ENCODE data around the gene CREBBP.

The CREBBP gene

GRCh38 chr16:3739636-3740035 is 140.9 kb downstream of the CREBBP start:
- no peaks in the 10 kb centered on the region for H3K9me3 ChIP-seq (ENCODE audit: control extremely low read depth in 1 of 5, control insufficient read depth in 4 of 5, insufficient read depth in 2 of 5, low read depth in 1 of 5, low read length in 4 of 5)
- no peak overlapping the region for H3K27ac ChIP-seq (ENCODE audit: insufficient read depth in 1 of 2, low read depth in 1 of 2, low read length in 2 of 2, poor library complexity in 1 of 2, severe bottlenecking in 2 of 2)
- DNase-seq, result no peak
- ChIA-PET POLR2A (no interaction called here), CTCF (no interaction called here)
- no peaks in the 10 kb centered on the region for H3K27me3 ChIP-seq (replicated peaks in 2 of 5; ENCODE audit: control insufficient read depth in 4 of 5, insufficient read depth in 5 of 5, low read length in 4 of 5)
- H3K36me3 ChIP-seq (ENCODE audit: control insufficient read depth in 4 of 4, insufficient read depth in 4 of 4, low read length in 3 of 4), result peaks cover 19 to 85% (median 65%) of the 10 kb centered on the region in 4 experiments
- H3K4me3 ChIP-seq (ENCODE audit: control insufficient read depth in 1 of 7, extremely low read depth in 1 of 7, insufficient read depth in 4 of 7, low read depth in 2 of 7, low read length in 6 of 7), result no peak overlapping the region
- WGBS (ENCODE audit: insufficient coverage), result 99% methylated on average over 9 of the region's 9 CpGs
- H3K4me1 ChIP-seq (ENCODE audit: control extremely low read depth in 1 of 4, control insufficient read depth in 4 of 4, insufficient read depth in 4 of 4, low read length in 3 of 4), result no peaks in the 10 kb centered on the region

DNA sequence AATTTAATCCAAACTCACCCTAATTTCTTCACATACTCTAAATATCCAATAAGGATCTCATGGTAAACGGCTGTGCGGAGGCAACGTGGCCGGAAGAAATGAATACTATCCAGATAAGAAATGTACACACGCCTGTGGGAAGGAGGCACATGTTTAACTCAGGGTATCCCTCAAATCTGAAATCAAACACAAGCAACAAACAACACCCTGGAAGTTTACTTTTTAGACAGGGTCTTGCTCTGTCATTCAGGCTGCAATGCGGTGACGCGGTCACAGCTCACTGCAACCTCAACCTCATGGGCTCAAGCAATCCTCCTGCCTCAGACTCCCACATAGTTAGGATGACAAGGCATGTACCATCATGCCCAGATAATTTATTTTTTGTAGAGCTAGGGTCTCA is 142.0 kb downstream of the CREBBP start:
- WGBS (ENCODE audit: insufficient coverage), result 100% methylated on average over 8 of the region's 8 CpGs
- H3K27ac ChIP-seq (ENCODE audit: insufficient read depth in 1 of 2, low read depth in 1 of 2, low read length in 2 of 2, poor library complexity in 1 of 2, severe bottlenecking in 2 of 2), result no peak overlapping the region
- peaks cover 19 to 86% (median 69%) of the 10 kb centered on the region in 4 experiments for H3K36me3 ChIP-seq (ENCODE audit: control insufficient read depth in 4 of 4, insufficient read depth in 4 of 4, low read length in 3 of 4)
- no peaks in the 10 kb centered on the region for H3K9me3 ChIP-seq (ENCODE audit: control extremely low read depth in 1 of 5, control insufficient read depth in 4 of 5, insufficient read depth in 2 of 5, low read depth in 1 of 5, low read length in 4 of 5)
- no peak overlapping the region for H3K4me3 ChIP-seq (ENCODE audit: control insufficient read depth in 1 of 7, extremely low read depth in 1 of 7, insufficient read depth in 4 of 7, low read depth in 2 of 7, low read length in 6 of 7)
- no peaks in the 10 kb centered on the region for H3K27me3 ChIP-seq (replicated peaks in 2 of 5; ENCODE audit: control insufficient read depth in 4 of 5, insufficient read depth in 5 of 5, low read length in 4 of 5)
- no peaks in the 10 kb centered on the region for H3K4me1 ChIP-seq (ENCODE audit: control extremely low read depth in 1 of 4, control insufficient read depth in 4 of 4, insufficient read depth in 4 of 4, low read length in 3 of 4)
- CTCF ChIA-PET, result no interaction called here
- DNase-seq, result no peak
- POLR2A ChIA-PET, result interaction anchor here (0.6 kb wide), 1 partner anchor 50 kb away, joined by 4 read pairs; no protein-coding TSS in a partner anchor

GRCh38 chr16:3738128-3738527 is 142.4 kb downstream of the CREBBP start:
- peaks cover 16 to 85% (median 67%) of the 10 kb centered on the region in 4 experiments for H3K36me3 ChIP-seq (ENCODE audit: control insufficient read depth in 4 of 4, insufficient read depth in 4 of 4, low read length in 3 of 4)
- ChIA-PET CTCF (no interaction called here), POLR2A (interaction anchor here (0.6 kb wide), 1 partner anchor 49 kb away, joined by 4 read pairs; no protein-coding TSS in a partner anchor)
- WGBS (ENCODE audit: insufficient coverage), result 100% methylated on average over 1 of the region's 5 CpGs
- no peaks in the 10 kb centered on the region for H3K9me3 ChIP-seq (ENCODE audit: control extremely low read depth in 1 of 5, control insufficient read depth in 4 of 5, insufficient read depth in 2 of 5, low read depth in 1 of 5, low read length in 4 of 5)
- H3K4me1 ChIP-seq (ENCODE audit: control extremely low read depth in 1 of 4, control insufficient read depth in 4 of 4, insufficient read depth in 4 of 4, low read length in 3 of 4), result no peaks in the 10 kb centered on the region
- no peaks in the 10 kb centered on the region for H3K27me3 ChIP-seq (replicated peaks in 2 of 5; ENCODE audit: control insufficient read depth in 4 of 5, insufficient read depth in 5 of 5, low read length in 4 of 5)
- no peak overlapping the region for H3K4me3 ChIP-seq (ENCODE audit: control insufficient read depth in 1 of 7, extremely low read depth in 1 of 7, insufficient read depth in 4 of 7, low read depth in 2 of 7, low read length in 6 of 7)
- DNase-seq, result no peak
- H3K27ac ChIP-seq (ENCODE audit: insufficient read depth in 1 of 2, low read depth in 1 of 2, low read length in 2 of 2, poor library complexity in 1 of 2, severe bottlenecking in 2 of 2), result no peak overlapping the region

DNA sequence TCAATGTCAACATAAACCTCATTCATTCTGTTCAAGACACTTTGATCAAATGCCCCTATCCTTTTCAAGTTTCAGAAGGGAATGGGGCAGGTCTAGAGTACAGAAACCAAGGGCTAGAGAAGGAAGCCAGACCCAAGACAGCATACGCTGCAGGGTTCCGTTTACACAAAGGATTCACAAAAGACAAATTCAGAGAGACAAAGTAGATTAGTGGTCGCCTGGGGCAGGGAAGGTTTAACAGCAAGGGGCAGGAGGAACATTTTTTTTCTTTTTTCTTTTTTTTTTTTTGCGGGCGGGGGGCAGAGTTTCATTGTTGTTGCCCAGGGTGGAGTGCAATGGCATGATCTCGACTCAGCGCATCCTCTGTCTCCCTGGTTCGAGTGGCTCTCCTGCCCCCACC is 143.3 kb downstream of the CREBBP start:
- no peaks in the 10 kb centered on the region for H3K9me3 ChIP-seq (ENCODE audit: control extremely low read depth in 1 of 5, control insufficient read depth in 4 of 5, insufficient read depth in 2 of 5, low read depth in 1 of 5, low read length in 4 of 5)
- POLR2A ChIA-PET, result no interaction called here
- H3K27ac ChIP-seq (ENCODE audit: insufficient read depth in 1 of 2, low read depth in 1 of 2, low read length in 2 of 2, poor library complexity in 1 of 2, severe bottlenecking in 2 of 2), result no peak overlapping the region

DNA sequence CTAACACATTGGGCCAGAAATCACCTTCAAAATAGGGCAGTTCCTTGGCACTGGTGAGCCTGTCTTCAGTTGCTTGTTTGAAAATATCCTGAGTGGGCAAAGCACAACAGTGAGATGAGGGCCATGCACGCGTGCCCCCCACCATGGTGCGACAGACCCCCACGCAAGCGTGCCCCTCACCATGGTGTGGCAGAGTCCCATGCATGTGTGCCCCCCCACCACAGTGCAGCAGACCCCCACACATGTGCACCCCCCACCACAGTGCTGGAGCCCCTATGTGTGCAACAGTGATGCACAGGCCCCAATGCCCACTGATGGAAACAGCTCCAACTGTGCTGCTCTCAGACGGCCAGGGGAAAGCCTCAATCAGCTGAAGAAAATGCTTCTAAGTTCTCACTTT is 144.4 kb downstream of the CREBBP start:
- DNase-seq, result no peak
- H3K36me3 ChIP-seq (ENCODE audit: control insufficient read depth in 4 of 4, insufficient read depth in 4 of 4, low read length in 3 of 4), result peaks cover 14 to 82% (median 63%) of the 10 kb centered on the region in 4 experiments
- WGBS (ENCODE audit: insufficient coverage), result 100% methylated on average over 1 of the region's 6 CpGs
- H3K27me3 ChIP-seq (replicated peaks in 2 of 5; ENCODE audit: control insufficient read depth in 4 of 5, insufficient read depth in 5 of 5, low read length in 4 of 5), result no peaks in the 10 kb centered on the region
- POLR2A ChIA-PET, result no interaction called here
- no peaks in the 10 kb centered on the region for H3K4me1 ChIP-seq (ENCODE audit: control extremely low read depth in 1 of 4, control insufficient read depth in 4 of 4, insufficient read depth in 4 of 4, low read length in 3 of 4)
- H3K9me3 ChIP-seq (ENCODE audit: control extremely low read depth in 1 of 5, control insufficient read depth in 4 of 5, insufficient read depth in 2 of 5, low read depth in 1 of 5, low read length in 4 of 5), result no peaks in the 10 kb centered on the region
- H3K27ac ChIP-seq (ENCODE audit: insufficient read depth in 1 of 2, low read depth in 1 of 2, low read length in 2 of 2, poor library complexity in 1 of 2, severe bottlenecking in 2 of 2), result no peak overlapping the region
- CTCF ChIA-PET, result interaction anchor here (1.0 kb wide), 1 partner anchor 45 kb away, joined by 4 read pairs; no protein-coding TSS in a partner anchor
- no peak overlapping the region for H3K4me3 ChIP-seq (ENCODE audit: control insufficient read depth in 1 of 7, extremely low read depth in 1 of 7, insufficient read depth in 4 of 7, low read depth in 2 of 7, low read length in 6 of 7)

More for the DNA sequence above, 143.3 kb downstream of the CREBBP start:
- Histone ChIP-seq H3K36me3 (ENCODE audit: control insufficient read depth in 4 of 4, insufficient read depth in 4 of 4, low read length in 3 of 4) (peaks cover 16 to 81% (median 62%) of the 10 kb centered on the region in 4 experiments), H3K4me3 (ENCODE audit: control insufficient read depth in 1 of 7, extremely low read depth in 1 of 7, insufficient read depth in 4 of 7, low read depth in 2 of 7, low read length in 6 of 7) (no peak overlapping the region), H3K27me3 (replicated peaks in 2 of 5; ENCODE audit: control insufficient read depth in 4 of 5, insufficient read depth in 5 of 5, low read length in 4 of 5) (no peaks in the 10 kb centered on the region), H3K4me1 (ENCODE audit: control extremely low read depth in 1 of 4, control insufficient read depth in 4 of 4, insufficient read depth in 4 of 4, low read length in 3 of 4) (no peaks in the 10 kb centered on the region)
- CTCF ChIA-PET, result no interaction called here
- no peak for DNase-seq
- WGBS (ENCODE audit: insufficient coverage), result 100% methylated on average over 6 of the region's 8 CpGs

GRCh38 chr16:3735541-3735940 is 145.0 kb downstream of the CREBBP start:
- ChIA-PET CTCF (no interaction called here), POLR2A (no interaction called here)
- Histone ChIP-seq H3K4me3 (ENCODE audit: control insufficient read depth in 1 of 7, extremely low read depth in 1 of 7, insufficient read depth in 4 of 7, low read depth in 2 of 7, low read length in 6 of 7) (no peak overlapping the region), H3K27me3 (replicated peaks in 2 of 5; ENCODE audit: control insufficient read depth in 4 of 5, insufficient read depth in 5 of 5, low read length in 4 of 5) (no peaks in the 10 kb centered on the region), H3K9me3 (ENCODE audit: control extremely low read depth in 1 of 5, control insufficient read depth in 4 of 5, insufficient read depth in 2 of 5, low read depth in 1 of 5, low read length in 4 of 5) (no peaks in the 10 kb centered on the region), H3K36me3 (ENCODE audit: control insufficient read depth in 4 of 4, insufficient read depth in 4 of 4, low read length in 3 of 4) (peaks cover 17 to 82% (median 63%) of the 10 kb centered on the region in 4 experiments), H3K4me1 (ENCODE audit: control extremely low read depth in 1 of 4, control insufficient read depth in 4 of 4, insufficient read depth in 4 of 4, low read length in 3 of 4) (no peaks in the 10 kb centered on the region), H3K27ac (ENCODE audit: insufficient read depth in 1 of 2, low read depth in 1 of 2, low read length in 2 of 2, poor library complexity in 1 of 2, severe bottlenecking in 2 of 2) (no peak overlapping the region)
- WGBS (ENCODE audit: insufficient coverage), result over 99% methylated on average over 12 of the region's 13 CpGs
- DNase-seq, result no peak

GRCh38 chr16:3734758-3735221 is 145.7 kb downstream of the CREBBP start:
- H3K9me3 ChIP-seq (ENCODE audit: control extremely low read depth in 1 of 5, control insufficient read depth in 4 of 5, insufficient read depth in 2 of 5, low read depth in 1 of 5, low read length in 4 of 5), result no peaks in the 10 kb centered on the region
- no peaks in the 10 kb centered on the region for H3K27me3 ChIP-seq (replicated peaks in 2 of 5; ENCODE audit: control insufficient read depth in 4 of 5, insufficient read depth in 5 of 5, low read length in 4 of 5)
- ChIA-PET CTCF (no interaction called here), POLR2A (no interaction called here)
- H3K4me1 ChIP-seq (ENCODE audit: control extremely low read depth in 1 of 4, control insufficient read depth in 4 of 4, insufficient read depth in 4 of 4, low read length in 3 of 4), result no peaks in the 10 kb centered on the region
- H3K4me3 ChIP-seq (ENCODE audit: control insufficient read depth in 1 of 7, extremely low read depth in 1 of 7, insufficient read depth in 4 of 7, low read depth in 2 of 7, low read length in 6 of 7), result no peak overlapping the region
- peaks cover 15 to 82% (median 65%) of the 10 kb centered on the region in 4 experiments for H3K36me3 ChIP-seq (ENCODE audit: control insufficient read depth in 4 of 4, insufficient read depth in 4 of 4, low read length in 3 of 4)
- DNase-seq, result no peak
- 97% methylated on average over 23 of the region's 25 CpGs for WGBS (ENCODE audit: insufficient coverage)
- H3K27ac ChIP-seq (ENCODE audit: insufficient read depth in 1 of 2, low read depth in 1 of 2, low read length in 2 of 2, poor library complexity in 1 of 2, severe bottlenecking in 2 of 2), result no peak overlapping the region
